C4-2B (cell line): ENCODE results near the gene STARD13.

Experiments used
- H3K27ac ChIP-seq: fragments of 450-650 bp; 2 replicates; pipeline ENCODE4 v1.5.1; 2017
- ZFX ChIP-seq: fragments of 450-650 bp; IDR thresholded peaks from 2 replicates; pipeline ENCODE4 v1.6.1; 2017
- TF ChIP-seq, protein P1 (sequence below): fragments of 450-650 bp; conservative IDR thresholded peaks from 2 replicates; pipeline ENCODE4 v1.5.1; 2017; ENCODE audit warnings: mild to moderate bottlenecking

The STARD13 gene

DNA sequence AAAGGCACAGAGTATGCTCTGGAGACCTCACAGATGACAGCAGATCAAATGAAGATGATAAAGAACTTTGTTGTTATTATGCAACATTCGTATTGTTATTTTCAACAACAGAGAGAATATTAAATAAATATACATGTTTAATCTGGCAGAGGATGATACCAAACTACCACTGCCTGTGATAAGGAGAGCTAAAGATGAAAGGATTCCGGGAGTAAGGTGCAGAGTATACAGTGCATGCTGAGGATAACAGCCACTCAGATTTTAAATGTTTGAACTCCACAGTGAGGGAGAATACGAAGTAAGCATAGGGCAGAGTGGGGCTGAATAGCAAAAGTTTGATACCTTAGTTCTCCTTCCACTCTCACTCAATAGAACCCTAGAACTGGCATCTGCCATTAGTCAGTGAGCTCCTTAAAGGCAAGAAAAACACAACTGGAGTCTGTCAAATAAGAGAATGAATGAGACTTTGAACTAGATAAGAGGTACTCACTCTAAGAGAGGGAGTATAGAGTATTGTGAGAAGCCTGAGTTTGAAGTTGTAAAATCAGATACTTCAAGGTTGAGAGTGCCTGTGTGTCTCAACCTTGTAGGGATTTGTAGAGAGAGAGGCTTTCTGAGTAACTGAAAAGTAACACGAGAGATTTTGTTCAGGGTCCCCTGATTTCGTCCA, 78.5 kb downstream of the STARD13 start:
- H3K27ac ChIP-seq = no peak overlapping the region
- TF ChIP-seq, protein P1, sequence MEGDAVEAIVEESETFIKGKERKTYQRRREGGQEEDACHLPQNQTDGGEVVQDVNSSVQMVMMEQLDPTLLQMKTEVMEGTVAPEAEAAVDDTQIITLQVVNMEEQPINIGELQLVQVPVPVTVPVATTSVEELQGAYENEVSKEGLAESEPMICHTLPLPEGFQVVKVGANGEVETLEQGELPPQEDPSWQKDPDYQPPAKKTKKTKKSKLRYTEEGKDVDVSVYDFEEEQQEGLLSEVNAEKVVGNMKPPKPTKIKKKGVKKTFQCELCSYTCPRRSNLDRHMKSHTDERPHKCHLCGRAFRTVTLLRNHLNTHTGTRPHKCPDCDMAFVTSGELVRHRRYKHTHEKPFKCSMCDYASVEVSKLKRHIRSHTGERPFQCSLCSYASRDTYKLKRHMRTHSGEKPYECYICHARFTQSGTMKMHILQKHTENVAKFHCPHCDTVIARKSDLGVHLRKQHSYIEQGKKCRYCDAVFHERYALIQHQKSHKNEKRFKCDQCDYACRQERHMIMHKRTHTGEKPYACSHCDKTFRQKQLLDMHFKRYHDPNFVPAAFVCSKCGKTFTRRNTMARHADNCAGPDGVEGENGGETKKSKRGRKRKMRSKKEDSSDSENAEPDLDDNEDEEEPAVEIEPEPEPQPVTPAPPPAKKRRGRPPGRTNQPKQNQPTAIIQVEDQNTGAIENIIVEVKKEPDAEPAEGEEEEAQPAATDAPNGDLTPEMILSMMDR = no peak
- no peak for TF ChIP-seq ZFX

DNA sequence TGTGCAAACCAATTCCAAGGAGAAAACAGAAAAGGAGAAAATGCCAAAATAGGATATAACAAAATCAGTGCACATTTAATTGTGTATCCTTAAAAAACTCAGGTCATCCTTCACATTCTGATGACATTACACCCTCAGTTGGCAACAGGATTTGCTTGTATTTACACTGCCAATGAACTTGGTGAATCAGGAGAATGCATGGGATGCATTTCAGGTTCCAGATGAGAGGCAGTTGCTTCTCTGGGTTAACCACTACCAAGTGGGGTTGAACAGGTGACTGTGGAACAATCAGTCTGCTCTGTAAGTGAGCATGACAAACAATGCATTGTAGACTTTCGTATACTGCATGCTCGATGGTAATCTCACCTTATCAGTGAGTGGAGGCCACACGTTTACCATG, 79.1 kb downstream of the STARD13 start:
- no peak overlapping the region for H3K27ac ChIP-seq

DNA sequence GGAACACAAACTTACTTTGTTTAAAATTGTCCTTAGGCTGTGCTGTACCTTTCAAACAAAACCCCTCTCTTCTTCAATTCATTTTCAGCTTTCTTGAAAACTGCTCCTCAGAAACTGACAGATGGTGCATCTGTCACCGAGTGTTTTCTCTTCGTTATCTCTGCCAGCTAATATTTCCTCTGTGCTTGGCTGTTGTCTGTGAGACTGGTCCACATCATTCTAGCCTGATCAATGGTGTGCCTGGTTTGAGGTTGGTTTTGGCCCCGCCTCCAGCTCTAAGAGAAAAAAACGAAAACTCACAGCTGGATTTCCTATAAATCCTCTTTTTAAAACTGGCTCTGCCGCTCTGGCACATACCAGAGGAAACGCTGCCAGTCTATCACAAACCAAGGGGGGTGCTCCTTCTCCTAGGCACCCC, 79.7 kb downstream of the STARD13 start:
- TF ChIP-seq, protein P1 = no peak
- peak; percentile 14; the same call in 1 of the 2 replicates for TF ChIP-seq ZFX
- H3K27ac ChIP-seq = no peak overlapping the region

More for the DNA sequence above, 79.1 kb downstream of the STARD13 start:
- TF ChIP-seq ZFX = no peak
- TF ChIP-seq, protein P1 = no peak

DNA sequence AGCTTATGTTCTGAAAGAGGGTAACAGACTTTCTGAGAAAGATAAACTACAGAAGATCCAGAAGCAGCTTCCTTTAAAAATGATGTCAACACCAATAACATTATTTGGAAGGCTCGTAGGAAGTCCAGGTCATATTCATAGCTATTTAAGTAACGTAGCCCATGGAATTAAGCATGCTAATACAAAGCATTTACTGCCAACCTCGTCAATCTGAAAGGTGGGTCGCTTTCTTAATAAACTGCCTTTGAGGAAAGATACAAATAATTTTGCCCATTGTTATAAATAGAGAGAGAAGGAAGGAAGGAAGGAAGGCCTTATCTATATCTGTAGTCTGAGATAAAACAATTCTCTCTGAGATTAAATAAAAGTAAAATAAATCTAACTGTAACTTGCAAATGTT, 80.3 kb downstream of the STARD13 start:
- TF ChIP-seq, protein P1 = no peak
- no peak for TF ChIP-seq ZFX
- H3K27ac ChIP-seq = no peak overlapping the region

DNA sequence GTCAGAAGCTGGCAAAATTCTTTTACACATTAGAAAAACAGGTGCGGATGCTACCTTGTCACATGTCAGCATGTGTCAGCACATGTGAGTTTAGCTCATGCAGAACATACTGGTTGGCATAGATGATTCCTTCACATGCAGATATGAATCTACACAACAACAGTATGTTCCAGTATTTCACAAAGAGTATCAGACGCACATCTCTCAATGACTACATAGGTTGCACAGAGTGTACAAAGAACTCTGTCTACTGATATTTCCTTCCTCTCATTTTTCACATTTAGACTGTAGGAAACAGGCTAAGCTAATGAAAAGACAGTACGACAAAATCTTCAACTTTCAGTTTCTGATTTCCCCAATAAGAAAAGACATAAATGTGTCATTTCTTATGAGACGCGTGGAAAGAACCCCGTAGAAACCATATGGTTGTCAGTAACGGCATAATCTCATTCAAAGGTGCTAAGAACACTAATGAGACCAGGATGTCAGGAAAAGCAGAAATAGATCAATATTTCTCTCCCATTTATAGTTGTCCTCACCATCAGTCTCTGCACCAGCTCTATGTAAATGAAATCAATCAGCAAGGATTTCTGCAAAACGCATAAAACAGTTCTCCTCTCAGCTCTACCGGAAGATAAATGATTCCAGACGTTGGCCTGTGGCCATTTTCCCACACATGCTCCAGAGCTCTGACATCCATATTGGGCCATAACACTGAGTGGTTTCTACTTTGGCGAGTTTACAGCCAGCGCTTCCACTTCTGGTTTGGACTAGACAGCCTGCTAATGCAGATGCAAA, 81.2 kb downstream of the STARD13 start:
- H3K27ac ChIP-seq = no peak overlapping the region
- TF ChIP-seq ZFX = no peak
- TF ChIP-seq, protein P1 = no peak

DNA sequence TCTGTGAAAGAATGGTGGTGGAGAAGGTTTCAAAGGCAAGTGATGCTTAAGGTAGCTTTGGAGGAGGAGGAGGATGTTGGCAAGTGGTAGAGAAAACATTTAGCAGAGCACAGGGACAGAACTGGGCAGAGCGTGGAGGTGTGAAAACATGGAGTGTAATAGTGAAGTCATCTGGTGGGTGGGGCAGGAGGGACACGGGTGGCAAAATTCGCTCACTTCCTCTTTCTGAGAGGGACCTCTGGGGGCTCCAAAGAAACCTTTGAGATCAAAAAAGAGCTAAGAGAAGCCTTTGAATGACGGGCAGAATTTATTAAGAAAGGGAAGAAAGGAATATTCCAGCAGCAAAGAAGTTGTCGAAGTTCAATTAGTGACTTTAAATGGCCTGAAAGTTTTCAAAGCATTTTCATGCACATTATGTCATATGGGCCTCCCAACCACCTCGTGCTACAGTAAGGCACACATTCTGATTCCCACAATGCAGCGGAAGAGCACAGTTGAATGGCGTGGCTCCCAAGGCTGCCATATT, 82.8 kb downstream of the STARD13 start:
- no peak overlapping the region for H3K27ac ChIP-seq
- TF ChIP-seq ZFX = no peak
- TF ChIP-seq, protein P1 = no peak

DNA sequence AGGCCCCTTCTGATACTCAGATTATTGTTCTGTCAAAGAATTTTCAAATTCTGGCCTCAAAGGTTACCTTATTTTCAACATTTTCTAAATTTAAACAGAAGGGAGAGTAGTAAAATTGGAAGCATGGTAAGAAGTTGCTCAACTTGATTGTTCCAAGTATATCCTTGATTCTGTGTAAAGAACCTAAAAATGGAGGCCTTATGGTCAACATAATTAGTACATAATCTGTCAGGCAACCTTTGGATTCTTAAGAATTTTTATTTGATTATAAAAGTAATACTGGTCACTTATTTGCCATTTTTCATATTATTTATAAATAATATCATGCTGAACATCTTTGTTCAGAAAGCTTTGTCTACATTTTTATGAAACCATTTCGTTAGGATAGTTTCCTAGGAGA, 83.9 kb downstream of the STARD13 start:
- H3K27ac ChIP-seq = no peak overlapping the region
- TF ChIP-seq, protein P1 = no peak
- no peak for TF ChIP-seq ZFX
